PC-9 (cell line): ENCODE data around the gene CFAP53. TPM values are rescaled to one million over a fixed set of nuclear protein-coding genes. Genes with fewer than 3 reads are reported as not detected.
A peak's percentile ranks its signal among the peaks of the same experiment; 100 is the strongest.
"Not testable (repeated sequence)": the region's sequence is repeated elsewhere in the genome, so short reads cannot be mapped to it uniquely, and the experiment has no call there.

ENCODE experiments used
- BruUV-seq: library from RNA; stranded (reverse); fragments of 400-500 nt; replicated peaks from 2 replicates; lab custom pipeline; 2021; lab: Mats Ljungman, UMichigan
- CTCF ChIA-PET: fragments of 300-600 bp; sonication (Branson Sonifier 250); formaldehyde crosslinking; loops from one replicate; lab custom pipeline; 2022; ENCODE audit warnings: antibody characterized with exemption; lab: Charles Lee
- POLR2A ChIA-PET: fragments of 300-600 bp; sonication (Branson Sonifier 250); formaldehyde crosslinking; loops from one replicate; lab custom pipeline; 2022; ENCODE audit warnings: antibody characterized with exemption; ENCODE audit not compliant: unreplicated experiment; lab: Charles Lee
- DNase-seq, 2 experiments: peaks; one replicate each; pipeline versions ENCODE4 v3.0.0 to v3.0.0-alpha.2; 2015 to 2022; ENCODE audit warnings: mixed read lengths in 1 of 2
- H2AFZ ChIP-seq: fragments of 200-600 bp; sonication (generic); 2 replicates; pipeline ENCODE4 v1.8.1; 2017; ENCODE audit warnings: antibody characterized with exemption
- H3F3A ChIP-seq: fragments of 200-600 bp; sonication (generic); 2 replicates; pipeline ENCODE4 v1.8.1; 2017; ENCODE audit warnings: antibody characterized with exemption, mild to moderate bottlenecking, low read depth; ENCODE audit not compliant: insufficient read depth
- H3K27ac ChIP-seq: fragments of 200-600 bp; sonication (generic); 2 replicates; pipeline ENCODE4 v1.6.1; 2016; ENCODE audit warnings: mixed run types
- H3K27me3 ChIP-seq: fragments of 200-600 bp; sonication (generic); 2 replicates; pipeline ENCODE4 v1.6.1; 2016; ENCODE audit warnings: low read depth, mixed run types; ENCODE audit not compliant: insufficient read depth
- H3K36me3 ChIP-seq: fragments of 200-600 bp; sonication (generic); 2 replicates; pipeline ENCODE4 v1.6.1; 2016; ENCODE audit warnings: low read depth, mixed run types
- H3K4me1 ChIP-seq: fragments of 200-600 bp; sonication (generic); replicated peaks from 2 replicates; pipeline ENCODE4 v1.6.1; 2016; ENCODE audit warnings: mixed run types; ENCODE audit not compliant: insufficient read depth
- H3K4me2 ChIP-seq: fragments of 200-600 bp; sonication (generic); 2 replicates; pipeline ENCODE4 v1.6.1; 2017; ENCODE audit warnings: mixed run types
- H3K4me3 ChIP-seq: fragments of 200-600 bp; sonication (generic); 2 replicates; pipeline ENCODE4 v1.6.1; 2016; ENCODE audit warnings: mixed run types
- H3K79me2 ChIP-seq: fragments of 200-600 bp; sonication (generic); 2 replicates; pipeline ENCODE4 v1.6.1; 2017; ENCODE audit warnings: low read depth, mixed run types
- H3K9me2 ChIP-seq: fragments of 200-600 bp; sonication (generic); 2 replicates; pipeline ENCODE4 v1.8.1; 2017; ENCODE audit warnings: mild to moderate bottlenecking; ENCODE audit not compliant: insufficient read depth
- H3K9me3 ChIP-seq: fragments of 200-600 bp; sonication (generic); 2 replicates; pipeline ENCODE4 v1.8.1; 2016; ENCODE audit warnings: low read depth; ENCODE audit not compliant: insufficient read depth
- H4K20me1 ChIP-seq: fragments of 200-600 bp; sonication (generic); 2 replicates; pipeline ENCODE4 v1.8.1; 2017; ENCODE audit not compliant: insufficient read depth
- CTCF ChIP-seq: fragments of 200-600 bp; sonication (generic); conservative IDR thresholded peaks from 2 replicates; pipeline ENCODE4 v1.6.1; 2017; ENCODE audit warnings: mixed run types, antibody characterized with exemption, mild to moderate bottlenecking, moderate library complexity
- EZH2 ChIP-seq: fragments of 200-600 bp; sonication (generic); IDR thresholded peaks from 2 replicates; pipeline ENCODE4 v1.8.0; 2017; ENCODE audit warnings: antibody characterized with exemption, low read depth
- intact Hi-C: fragments of 100-400 bp; cut with micrococcal nuclease; formaldehyde crosslinking; loops from one replicate; pipeline ENCODE4 v1.10.0; 2022; ENCODE audit not compliant: unreplicated experiment
- total RNA-seq: library from RNA; stranded (reverse); gene quantifications from 2 replicates; pipeline ENCODE4 v1.2.3, GENCODE V29; 2021

The CFAP53 gene
- total RNA-seq, 1 experiment from 2014 or later: 2.1 TPM

GRCh38 chr18:50240080-50240563 lies 26.2 kb downstream of the CFAP53 start:
- Histone ChIP-seq H3F3A (peaks cover 23% of the 10 kb centered on the region), H3K4me3 (no peak overlapping the region), H3K27ac (peak overlapping the region; percentile 84), H3K9me2 (no peaks in the 10 kb centered on the region), H3K27me3 (no peaks in the 10 kb centered on the region), H3K4me1 (no peaks in the 10 kb centered on the region), H3K4me2 (no peak overlapping the region), H4K20me1 (no peaks in the 10 kb centered on the region), H2AFZ (no peak overlapping the region), H3K79me2 (no peaks in the 10 kb centered on the region), H3K36me3 (no peaks in the 10 kb centered on the region), H3K9me3 (peaks cover 8% of the 10 kb centered on the region; the same call in 1 of the 2 replicates)
- POLR2A ChIA-PET: no interaction called here
- TF ChIP-seq EZH2 (no peak), CTCF (no peak)
- no TSS peak for BruUV-seq
- CTCF ChIA-PET: no interaction called here
- peak; percentile 6 to 75 for DNase-seq
- intact Hi-C loops: no loop called here

- CTCF ChIA-PET: no interaction called here
Measured at GRCh38 chr18:50232419-50232818, 33.9 kb downstream of the CFAP53 start.

GRCh38 chr18:50231621-50232020 lies 34.7 kb downstream of the CFAP53 start:
- Histone ChIP-seq H3K36me3 (no peaks in the 10 kb centered on the region), H4K20me1 (no peaks in the 10 kb centered on the region), H2AFZ (no peak overlapping the region), H3K27me3 (no peaks in the 10 kb centered on the region), H3K79me2 (no peaks in the 10 kb centered on the region), H3K9me2 (no peaks in the 10 kb centered on the region), H3K27ac (no peak overlapping the region), H3K4me1 (no peaks in the 10 kb centered on the region), H3K9me3 (no peaks in the 10 kb centered on the region), H3K4me2 (no peak overlapping the region), H3K4me3 (no peak overlapping the region), H3F3A (no peaks in the 10 kb centered on the region)
- TF ChIP-seq EZH2: no peak
- no peak for TF ChIP-seq CTCF
- ChIA-PET CTCF (no interaction called here), POLR2A (interaction anchor here (0.6 kb wide), 1 partner anchor 279 kb away, joined by 4 read pairs; no protein-coding TSS in a partner anchor)
- no TSS peak for BruUV-seq
- DNase-seq: no peak
- intact Hi-C loops: no loop called here

More at GRCh38 chr18:50232419-50232818, 33.9 kb downstream of the CFAP53 start:
- Histone ChIP-seq H3K4me3 (no peak overlapping the region), H3F3A (no peaks in the 10 kb centered on the region), H2AFZ (no peak overlapping the region), H3K9me2 (no peaks in the 10 kb centered on the region), H3K4me2 (no peak overlapping the region), H3K27ac (no peak overlapping the region), H3K79me2 (no peaks in the 10 kb centered on the region), H3K36me3 (no peaks in the 10 kb centered on the region), H3K9me3 (no peaks in the 10 kb centered on the region), H3K4me1 (no peaks in the 10 kb centered on the region), H3K27me3 (no peaks in the 10 kb centered on the region), H4K20me1 (no peaks in the 10 kb centered on the region)
- no peak for DNase-seq
- POLR2A ChIA-PET: no interaction called here
- TF ChIP-seq CTCF (no peak), EZH2 (no peak)
- intact Hi-C loops: no loop called here
- no TSS peak for BruUV-seq

- H3K27me3 ChIP-seq, H3F3A ChIP-seq, H3K4me3 ChIP-seq, BruUV-seq, intact Hi-C loops, H3K9me2 ChIP-seq, H3K36me3 ChIP-seq, DNase-seq, H4K20me1 ChIP-seq, H3K79me2 ChIP-seq, POLR2A ChIA-PET, H3K27ac ChIP-seq, CTCF ChIA-PET, H2AFZ ChIP-seq, H3K4me1 ChIP-seq, H3K4me2 ChIP-seq, H3K9me3 ChIP-seq: not testable (repeated sequence)
Measured at GRCh38 chr18:50220249-50220648, 46.0 kb downstream of the CFAP53 start.
